H1 (cell line): ENCODE measurements around the gene XRCC6. TPM values are rescaled to one million over a fixed set of nuclear protein-coding genes. Genes with fewer than 3 reads are reported as not detected.

ENCODE experiments used
- CTCF ChIA-PET: fragments of 300-600 bp; sonication (Branson Sonifier 250); formaldehyde crosslinking; loops from one replicate; lab custom pipeline; 2021; ENCODE audit not compliant: partially characterized antibody; lab: Charles Lee
- POLR2A ChIA-PET: fragments of 300-600 bp; sonication (Branson Sonifier 250); formaldehyde crosslinking; loops from one replicate; lab custom pipeline; 2021; ENCODE audit warnings: inconsistent platforms; ENCODE audit not compliant: partially characterized antibody; lab: Charles Lee
- DNase-seq, 2 experiments: peaks; one replicate each; pipeline versions ENCODE4 v3.0.0 to v3.0.0-alpha.2; 2010 to 2022; ENCODE audit warnings: low spot score in 2 of 2, low read depth in 1 of 2, mixed read lengths in 1 of 2
- FAIRE-seq: peaks from 2 replicates; lab custom pipeline; 2011; peaks lifted over from hg19 to GRCh38; lab: Jason Lieb, UNC
- H2AFZ ChIP-seq: 2 replicates; pipeline ENCODE4 v1.8.1; 2012; ENCODE audit warnings: low read length, inconsistent platforms
- H2AK5ac ChIP-seq: 2 replicates; pipeline ENCODE4 v1.6.1; 2013; ENCODE audit warnings: low read depth, low read length
- H2BK120ac ChIP-seq: replicated peaks from 2 replicates; pipeline ENCODE3; 2013; ENCODE audit warnings: low read depth, low read length, inconsistent platforms
- H2BK12ac ChIP-seq: 2 replicates; pipeline ENCODE4 v1.6.1; 2013; ENCODE audit warnings: low read depth, low read length
- H2BK15ac ChIP-seq: 2 replicates; pipeline ENCODE4 v1.6.1; 2013; ENCODE audit warnings: low read length
- H2BK20ac ChIP-seq: 2 replicates; pipeline ENCODE4 v1.6.1; 2013; ENCODE audit warnings: low read length
- H2BK5ac ChIP-seq: 2 replicates; pipeline ENCODE4 v1.6.1; 2013; ENCODE audit warnings: low read depth, low read length
- H3K14ac ChIP-seq: 2 replicates; pipeline ENCODE4 v1.6.1; 2013; ENCODE audit warnings: inconsistent platforms; ENCODE audit not compliant: insufficient read length
- H3K18ac ChIP-seq: 2 replicates; pipeline ENCODE4 v1.6.1; 2013; ENCODE audit warnings: low read length; ENCODE audit errors: extremely low read depth
- H3K23ac ChIP-seq: 2 replicates; pipeline ENCODE4 v1.6.1; 2013; ENCODE audit warnings: inconsistent platforms; ENCODE audit not compliant: insufficient read length
- H3K23me2 ChIP-seq: 2 replicates; pipeline ENCODE4 v1.6.1; 2013; ENCODE audit warnings: low read depth, low read length
- H3K27ac ChIP-seq: 2 replicates; pipeline ENCODE4 v1.6.1; 2011; ENCODE audit warnings: low read depth, low read length, inconsistent platforms
- H3K27me3 ChIP-seq, 4 experiments: replicated peaks in 1 of 4; 1 replicate in 1 of 4; 2 replicates in 3 of 4; pipeline versions ENCODE4 v1.6.1 to v1.8.1; 2011 to 2013; ENCODE audit warnings: low read length in 3 of 4, mild to moderate bottlenecking in 3 of 4, inconsistent platforms in 2 of 4, mixed read lengths in 2 of 4, moderate library complexity in 1 of 4; ENCODE audit not compliant: control insufficient read depth in 3 of 4, insufficient read depth in 3 of 4; ENCODE audit errors: extremely low read depth in 1 of 4
- H3K36me3 ChIP-seq, 4 experiments: 2 replicates each; pipeline versions ENCODE4 v1.6.1 to v1.8.1; 2011 to 2013; ENCODE audit warnings: mild to moderate bottlenecking in 4 of 4, low read length in 3 of 4, moderate library complexity in 2 of 4, control low read depth in 1 of 4, inconsistent platforms in 1 of 4; ENCODE audit not compliant: insufficient read depth in 4 of 4, control insufficient read depth in 2 of 4
- H3K4ac ChIP-seq: replicated peaks from 2 replicates; pipeline ENCODE3; 2013; ENCODE audit warnings: low read length, low read depth, mixed read lengths, inconsistent platforms; ENCODE audit not compliant: insufficient read length
- H3K4me1 ChIP-seq, 4 experiments: replicated peaks in 1 of 4; 1 replicate in 1 of 4; 2 replicates in 3 of 4; pipeline versions ENCODE4 v1.6.1 to v1.8.1; 2011 to 2013; ENCODE audit warnings: low read length in 3 of 4, inconsistent platforms in 2 of 4, mixed read lengths in 1 of 4; ENCODE audit not compliant: insufficient read depth in 4 of 4, control insufficient read depth in 3 of 4
- H3K4me2 ChIP-seq, 2 experiments: 2 replicates each; pipeline versions ENCODE4 v1.6.1 to v1.8.1; 2011 to 2013; ENCODE audit warnings: low read depth in 2 of 2, low read length in 2 of 2, control low read depth in 1 of 2, inconsistent platforms in 1 of 2, mild to moderate bottlenecking in 1 of 2; ENCODE audit not compliant: insufficient read depth in 1 of 2
- H3K4me3 ChIP-seq, 4 experiments: fragments of 200-600, 300-600 bp in 1 of 4; sonication (generic), shearing (Covaris generic), sonication (Bioruptor Twin) in 1 of 4; 2 replicates each; pipeline versions ENCODE4 v1.5.1 to v1.8.1; 2011 to 2016; ENCODE audit warnings: low read length in 4 of 4, low read depth in 3 of 4, control low read depth in 2 of 4, inconsistent platforms in 2 of 4, mild to moderate bottlenecking in 2 of 4, mixed read lengths in 1 of 4, moderate library complexity in 1 of 4; ENCODE audit not compliant: insufficient read depth in 2 of 4; ENCODE audit errors: extremely low read depth in 1 of 4
- H3K56ac ChIP-seq: replicated peaks from 2 replicates; pipeline ENCODE3; 2013; ENCODE audit warnings: low read depth, mild to moderate bottlenecking, mixed read lengths, low read length, inconsistent platforms; ENCODE audit not compliant: insufficient read length
- H3K79me1 ChIP-seq: 2 replicates; pipeline ENCODE4 v1.6.1; 2013; ENCODE audit warnings: low read depth, low read length, control low read depth
- H3K79me2 ChIP-seq, 2 experiments: 2 replicates each; pipeline versions ENCODE4 v1.6.1 to v1.8.1; 2012 to 2013; ENCODE audit warnings: low read length in 2 of 2, mild to moderate bottlenecking in 2 of 2, inconsistent platforms in 1 of 2; ENCODE audit not compliant: insufficient read depth in 2 of 2, control insufficient read depth in 1 of 2
- H3K9ac ChIP-seq, 4 experiments: replicated peaks in 1 of 4; 1 replicate in 1 of 4; 2 replicates in 3 of 4; pipeline versions ENCODE4 v1.6.1 to v1.8.1; 2011 to 2013; ENCODE audit warnings: low read depth in 3 of 4, low read length in 3 of 4, control low read depth in 2 of 4, mild to moderate bottlenecking in 2 of 4, moderate library complexity in 2 of 4, inconsistent platforms in 1 of 4; ENCODE audit errors: extremely low read depth in 1 of 4
- H3K9me3 ChIP-seq, 2 experiments: 2 replicates each; pipeline versions ENCODE4 v1.6.1 to v1.8.1; 2012 to 2013; ENCODE audit warnings: mild to moderate bottlenecking in 2 of 2, moderate library complexity in 2 of 2, control low read depth in 1 of 2, inconsistent platforms in 1 of 2, low read depth in 1 of 2, low read length in 1 of 2, mixed read lengths in 1 of 2; ENCODE audit not compliant: insufficient read depth in 2 of 2
- H4K20me1 ChIP-seq, 2 experiments: replicated peaks in 1 of 2; 2 replicates each; pipeline versions ENCODE3 to v1.8.1; 2011 to 2013; ENCODE audit warnings: inconsistent platforms in 2 of 2, low read length in 2 of 2, mild to moderate bottlenecking in 1 of 2; ENCODE audit not compliant: insufficient read depth in 2 of 2, control insufficient read depth in 1 of 2
- H4K5ac ChIP-seq: 2 replicates; pipeline ENCODE4 v1.6.1; 2013; ENCODE audit warnings: low read length, low read depth, mixed read lengths, inconsistent platforms; ENCODE audit not compliant: insufficient read length
- H4K8ac ChIP-seq: 2 replicates; pipeline ENCODE4 v1.8.0; 2013; ENCODE audit warnings: mild to moderate bottlenecking, moderate library complexity, low read length, inconsistent platforms; ENCODE audit not compliant: insufficient read depth; ENCODE audit errors: extremely low read depth
- H4K91ac ChIP-seq: replicated peaks from 2 replicates; pipeline ENCODE3; 2013; ENCODE audit warnings: low read length, mixed read lengths, inconsistent platforms; ENCODE audit not compliant: insufficient read length
- BCL11A ChIP-seq, 2 experiments: IDR thresholded peaks; one replicate each; pipeline ENCODE4 v1.6.1; 2011; ENCODE audit warnings: low read depth in 2 of 2, low read length in 2 of 2, mild to moderate bottlenecking in 2 of 2
- CBX8 ChIP-seq: fragments of 300-800, 300-1000 bp; sonication (generic); IDR thresholded peaks from 2 replicates; pipeline ENCODE4 v1.7.1; 2016; ENCODE audit warnings: low read depth, low read length, borderline replicate concordance
- CHD1 ChIP-seq: IDR thresholded peaks from 2 replicates; pipeline ENCODE4 v1.6.1; 2012; ENCODE audit warnings: low read depth, low read length, improper control_type of control experiment
- CTBP2 ChIP-seq: IDR thresholded peaks from 2 replicates; pipeline ENCODE4 v1.7.0; 2011; ENCODE audit warnings: borderline replicate concordance, mild to moderate bottlenecking, moderate library complexity, mixed read lengths, low read length; ENCODE audit not compliant: insufficient read depth, insufficient read length
- EP300 ChIP-seq, 2 experiments: IDR thresholded peaks; 1 replicate in 1 of 2; 2 replicates in 1 of 2; pipeline ENCODE4 v1.6.1; 2011 to 2012; ENCODE audit warnings: low read depth in 2 of 2, low read length in 2 of 2, mild to moderate bottlenecking in 2 of 2, borderline replicate concordance in 1 of 2, inconsistent platforms in 1 of 2, moderate library complexity in 1 of 2
- EZH2 ChIP-seq: fragments of 200-600 bp; sonication (generic); IDR thresholded peaks from 2 replicates; pipeline ENCODE4 v1.7.1; 2012; ENCODE audit warnings: low read depth, mild to moderate bottlenecking, moderate library complexity, low read length, inconsistent platforms; ENCODE audit not compliant: severe bottlenecking
- GABPA ChIP-seq: IDR thresholded peaks from 2 replicates; pipeline ENCODE4 v1.6.1; 2011; ENCODE audit warnings: mild to moderate bottlenecking, low read length, moderate library complexity, borderline replicate concordance; ENCODE audit not compliant: insufficient read depth
- KDM4A ChIP-seq: IDR thresholded peaks from one replicate; pipeline ENCODE4 v1.7.1; 2012; ENCODE audit warnings: low read depth, mild to moderate bottlenecking, moderate library complexity, low read length, inconsistent platforms; ENCODE audit not compliant: severe bottlenecking
- NRF1 ChIP-seq: IDR thresholded peaks from 2 replicates; pipeline ENCODE4 v1.6.1; 2011; ENCODE audit warnings: mild to moderate bottlenecking, low read depth, low read length, improper control_type of control experiment
- RAD21 ChIP-seq, 2 experiments: IDR thresholded peaks in 1 of 2; conservative IDR thresholded peaks in 1 of 2; 2 replicates each; pipeline ENCODE4 v1.6.1; 2011; ENCODE audit warnings: low read depth in 2 of 2, low read length in 2 of 2, improper control_type of control experiment in 1 of 2, inconsistent platforms in 1 of 2, mild to moderate bottlenecking in 1 of 2, moderate library complexity in 1 of 2
- SP2 ChIP-seq: IDR thresholded peaks from 2 replicates; pipeline ENCODE4 v1.6.1; 2012; ENCODE audit warnings: mild to moderate bottlenecking, low read length, inconsistent platforms
- TCF12 ChIP-seq: IDR thresholded peaks from 2 replicates; pipeline ENCODE4 v1.6.1; 2011; ENCODE audit warnings: low read depth, mild to moderate bottlenecking, low read length
- YY1 ChIP-seq: IDR thresholded peaks from 2 replicates; pipeline ENCODE4 v1.6.1; 2011; ENCODE audit warnings: low read depth, mild to moderate bottlenecking, low read length
- WGBS, 2 experiments: shearing (Covaris generic) in 1 of 2; methylation state at CpG; one replicate each; pipeline versions ENCODE4 v1.1.6 to v1.1.7; 2013 to 2015; ENCODE audit warnings: low lambda C conversion rate in 2 of 2, mixed read lengths in 2 of 2, inconsistent platforms in 1 of 2, low coverage in 1 of 2, missing lambda C conversion rate in 1 of 2; ENCODE audit not compliant: insufficient replicate concordance in 2 of 2, insufficient coverage in 1 of 2, insufficient read length in 1 of 2; ENCODE audit errors: extremely low coverage in 1 of 2, missing lambda C conversion rate in 1 of 2; 5-methylcytosine and 5-hydroxymethylcytosine counted together
- polyA plus RNA-seq, 7 experiments: library from polyadenylated mRNA; depleted of rRNA in 3 of 7; stranded (reverse) in 5 of 7; unstranded in 2 of 7; fragments of >200 nt in 5 of 7; fragments of 200-250 nt in 2 of 7; gene quantifications; 1 replicate in 5 of 7; 2 replicates in 1 of 7; 4 replicates in 1 of 7; pipeline versions ENCODE4 v1.2.1 to v1.2.3, GENCODE V29; 2011 to 2013; ENCODE audit warnings: missing spikeins in 2 of 7, mixed read lengths in 2 of 7
- total RNA-seq: library from RNA; stranded (reverse); fragmentation: NEBNext Ultra II Directional; extraction: Animal tissue kit (Norgen Biotek cat#: 25700); gene quantifications from 2 replicates; pipeline ENCODE4 v1.2.1, GENCODE V29; 2021

Gene XRCC6
- total and polyA plus RNA-seq, 2 of the 8 experiments (the other 6 are each of a cell fraction or from before 2014, with no cell fraction given): 150 to 490 TPM

- no peak overlapping the region for H2BK120ac ChIP-seq
- peaks cover 0 to 3% of the 10 kb centered on the region in 2 experiments; a peak in 1 of 4 replicates for H3K9me3 ChIP-seq
- peaks cover 3 to 6% of the 10 kb centered on the region in 2 experiments for H4K20me1 ChIP-seq
- ChIA-PET CTCF (interaction anchor here (2.4 to 7.4 kb wide), 5 partner anchors 10 to 192 kb away, joined by 10 to 164 read pairs (median 29); no protein-coding TSS in a partner anchor), POLR2A (interaction anchor here (0.7 kb wide), 1 partner anchor 42 kb away, joined by 3 read pairs; no protein-coding TSS in a partner anchor)
- WGBS, 2 experiments: 89% methylated on average over 5 of the region's 5 CpGs; no CpG with 5 or more reads in 1 of the 2 experiments
- no peak overlapping the region for H4K8ac ChIP-seq
- no peaks in the 10 kb centered on the region for H3K27me3 ChIP-seq
- H2BK5ac ChIP-seq: no peak overlapping the region
- no peak overlapping the region for H3K27ac ChIP-seq
- no peaks in the 10 kb centered on the region for H3K79me2 ChIP-seq
- H3K4ac ChIP-seq: no peak overlapping the region
- no peak overlapping the region for H2BK12ac ChIP-seq
- H3K23me2 ChIP-seq: no peaks in the 10 kb centered on the region
- 0 out of 7 replicates have a peak, but pooled peaks cover 0 to 2% (median 0%) of the 10 kb centered on the region in 4 experiments for H3K4me1 ChIP-seq
- no peak overlapping the region for H3K9ac ChIP-seq
- no peak overlapping the region for H3K4me3 ChIP-seq
- H3K56ac ChIP-seq: no peak overlapping the region
- no peak for FAIRE-seq
- no peak overlapping the region for H2BK15ac ChIP-seq
- H4K5ac ChIP-seq: no peak overlapping the region
- no peaks in the 10 kb centered on the region for H3K79me1 ChIP-seq
- H2BK20ac ChIP-seq: no peak overlapping the region
- H3K36me3 ChIP-seq: peaks cover 0 to 5% (median 3%) of the 10 kb centered on the region in 4 experiments; a peak in 4 of 8 replicates
- H2AFZ ChIP-seq: no peak overlapping the region
- H3K18ac ChIP-seq: no peak overlapping the region
- H2AK5ac ChIP-seq: no peak overlapping the region
- no peak overlapping the region for H4K91ac ChIP-seq
- no peak for DNase-seq
- no peak overlapping the region for H3K14ac ChIP-seq
- no peak overlapping the region for H3K4me2 ChIP-seq
- no peak overlapping the region for H3K23ac ChIP-seq
- TF ChIP-seq CHD1: no peak
- no peak for TF ChIP-seq CBX8
- TF ChIP-seq NRF1: no peak
- TF ChIP-seq YY1: no peak
- no peak for TF ChIP-seq EP300 (IDR thresholded peaks at IDR 0.05; ENCODE audit: borderline replicate concordance in 1 of 2, low read depth in 2 of 2, low read length in 2 of 2)
- TF ChIP-seq BCL11A (IDR thresholded peaks at IDR 0.05; ENCODE audit: low read depth in 2 of 2, low read length in 2 of 2): no peak
- TF ChIP-seq KDM4A: no peak
- TF ChIP-seq RAD21 (IDR thresholded peaks at IDR 0.05 in 1 of 2, conservative IDR thresholded peaks at IDR 0.05 in 1 of 2; ENCODE audit: low read depth in 2 of 2, low read length in 2 of 2): no peak
- no peak for TF ChIP-seq EZH2
- no peak for TF ChIP-seq SP2
- no peak for TF ChIP-seq CTBP2
- no peak for TF ChIP-seq GABPA
- TF ChIP-seq TCF12: no peak
These were observed 25.4 kb upstream of the XRCC6 start for GRCh38 chr22:41595703-41596102.
